ENCODE measurements around the gene RAPGEF6. TPM values are rescaled to one million over a fixed set of nuclear protein-coding genes. Genes with fewer than 3 reads are reported as not detected.

RAPGEF6 gene
- total and polyA plus RNA-seq, 8 donors, result 18.2 to 23.7 (median 20.1) TPM

- no peak overlapping the region for H3K4me3 ChIP-seq
- no peak for DNase-seq
- H3K27ac ChIP-seq, result no peak overlapping the region
- H3K9me3 ChIP-seq, result no peaks in the 10 kb centered on the region
- TF ChIP-seq CTCF (IDR thresholded peaks at IDR 0.05), result no peak
- intact Hi-C loops (cut with DNase I), result no loop called here
- ATAC-seq, result no peak
- no peaks in the 10 kb centered on the region for H3K27me3 ChIP-seq
- peaks cover 0 to 10% of the 10 kb centered on the region in 2 donors for H3K4me1 ChIP-seq
- H3K36me3 ChIP-seq, result peaks cover 0 to 34% of the 10 kb centered on the region in 2 donors
These were observed 9.8 kb upstream of the RAPGEF6 start for GRCh38 chr5:131644822-131645221.

- H3K27ac ChIP-seq, result no peak overlapping the region
- H3K4me3 ChIP-seq, result no peak overlapping the region
- peaks cover 0 to 33% of the 10 kb centered on the region in 2 donors for H3K36me3 ChIP-seq
- no peaks in the 10 kb centered on the region for H3K27me3 ChIP-seq
- no peaks in the 10 kb centered on the region for H3K9me3 ChIP-seq
- TF ChIP-seq CTCF (IDR thresholded peaks at IDR 0.05), result no peak
- DNase-seq (no peak), ATAC-seq (no peak)
- intact Hi-C loops (cut with DNase I), result no loop called here
- peaks cover 0 to 14% of the 10 kb centered on the region in 2 donors for H3K4me1 ChIP-seq
These were observed 9.3 kb upstream of the RAPGEF6 start for GRCh38 chr5:131644370-131644769.

- H3K27me3 ChIP-seq, result no peaks in the 10 kb centered on the region
- peak overlapping the region in 1 of 2 donors; percentile 28 for H3K27ac ChIP-seq
- DNase-seq, result no peak
- no peak for TF ChIP-seq CTCF (IDR thresholded peaks at IDR 0.05)
- H3K9me3 ChIP-seq, result no peaks in the 10 kb centered on the region
- H3K4me3 ChIP-seq, result no peak overlapping the region
- intact Hi-C loops (cut with DNase I), result no loop called here
- no peak for ATAC-seq
- peaks cover 0 to 23% of the 10 kb centered on the region in 2 donors for H3K4me1 ChIP-seq
- peaks cover 0 to 19% of the 10 kb centered on the region in 2 donors for H3K36me3 ChIP-seq
These were observed 6.5 kb upstream of the RAPGEF6 start for GRCh38 chr5:131641494-131641893.

- peaks cover 0 to 28% of the 10 kb centered on the region in 2 donors for H3K4me1 ChIP-seq
- ATAC-seq (no peak), DNase-seq (no peak)
- TF ChIP-seq CTCF (IDR thresholded peaks at IDR 0.05), result no peak
- no peaks in the 10 kb centered on the region for H3K9me3 ChIP-seq
- no peaks in the 10 kb centered on the region for H3K27me3 ChIP-seq
- H3K4me3 ChIP-seq, result no peak overlapping the region
- intact Hi-C loops (cut with DNase I), result no loop called here
- H3K27ac ChIP-seq, result peak overlapping the region in 1 of 2 donors; percentile 67
- peaks cover 0 to 11% of the 10 kb centered on the region in 2 donors for H3K36me3 ChIP-seq
These were observed 5.2 kb upstream of the RAPGEF6 start for GRCh38 chr5:131640043-131640856.

GRCh38 chr5:131639148-131639547 is 4.1 kb upstream of the RAPGEF6 start:
- Histone ChIP-seq H3K4me1 (peaks cover 0 to 29% of the 10 kb centered on the region in 2 donors), H3K36me3 (peaks cover 0 to under 1% of the 10 kb centered on the region in 2 donors), H3K27ac (no peak overlapping the region), H3K4me3 (no peak overlapping the region), H3K27me3 (no peaks in the 10 kb centered on the region), H3K9me3 (no peaks in the 10 kb centered on the region)
- no peak for TF ChIP-seq CTCF (IDR thresholded peaks at IDR 0.05)
- no peak for ATAC-seq
- DNase-seq, result no peak
- intact Hi-C loops (cut with DNase I), result no loop called here

All from left lung (tissue), 10 donors.